T47D (cell line): ENCODE results near the gene RIOK3.

Experiments used
- DNase-seq, 2 experiments: peaks; one replicate each; pipeline versions ENCODE4 v3.0.0 to v3.0.0-alpha.2; 2011 to 2012; ENCODE audit warnings: low read depth in 1 of 2, low spot score in 1 of 2
- JUND ChIP-seq: IDR thresholded peaks from 2 replicates; pipeline ENCODE4 v1.6.1; 2012; ENCODE audit warnings: low read depth
- in situ Hi-C: cut with HindIII; loops from 2 replicates; pipeline ENCODE4 v1.10.0; 2016; ENCODE audit warnings: low sequenced_read_pairs, low pct_unique_long_range_greater_than_20kb

The RIOK3 gene

DNA sequence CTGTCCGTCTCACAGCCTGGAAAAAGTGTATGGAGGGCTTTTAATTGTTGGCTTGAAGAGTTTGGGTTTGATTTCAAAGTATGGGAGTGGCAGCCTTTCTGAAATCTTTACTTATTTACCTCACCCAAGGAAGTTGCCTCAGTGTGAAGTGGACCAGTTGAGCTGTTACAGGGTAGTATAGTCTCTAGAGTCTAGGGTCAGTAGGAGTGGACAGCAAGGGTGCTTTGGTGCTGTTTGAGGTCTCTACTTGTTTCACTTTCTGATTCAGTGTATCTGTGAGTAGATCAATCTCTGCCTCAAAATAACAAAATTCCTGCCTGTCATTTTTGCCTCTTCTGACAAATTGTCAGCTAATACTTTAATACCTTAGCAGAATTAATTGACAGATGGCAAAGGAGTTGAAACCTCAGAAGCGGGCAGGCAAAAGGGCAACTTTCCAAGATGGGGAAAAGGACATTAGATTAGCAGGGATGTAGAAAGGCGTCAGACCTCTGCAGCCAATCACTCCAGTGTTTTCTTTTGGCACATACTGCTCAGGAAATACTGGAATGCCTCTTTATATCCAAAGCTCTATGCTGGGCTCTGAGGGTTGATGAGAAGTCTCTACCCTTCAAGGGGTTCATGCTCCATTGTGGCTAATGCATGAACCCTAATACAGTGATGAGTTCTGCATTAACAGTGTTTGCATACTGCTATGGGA is 5.9 kb downstream of the RIOK3 start:
- in situ Hi-C loops: no loop called here
- TF ChIP-seq JUND: no peak
- no peak for DNase-seq

DNA sequence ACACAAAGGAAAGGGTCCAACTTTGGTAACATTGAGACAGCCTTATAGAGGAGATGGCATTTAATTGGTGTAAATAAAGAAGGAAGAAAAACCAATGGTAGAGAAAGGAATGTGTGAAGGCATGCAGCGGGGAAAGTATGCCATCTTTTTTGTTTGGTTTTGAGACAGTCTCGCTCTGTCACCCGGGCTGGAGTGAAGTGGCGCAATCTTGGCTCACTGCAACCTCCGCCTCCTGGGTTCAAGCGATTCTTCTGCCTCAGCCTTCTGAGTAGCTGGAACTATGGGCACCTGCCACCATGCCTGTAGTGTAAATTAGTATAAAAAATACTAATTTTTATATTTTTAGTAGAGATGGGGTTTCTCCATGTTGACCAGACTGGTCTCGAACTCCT is 6.4 kb downstream of the RIOK3 start:
- DNase-seq: no peak
- in situ Hi-C loops: no loop called here
- TF ChIP-seq JUND: no peak

GRCh38 chr18:23460285-23461273 is 7.5 kb downstream of the RIOK3 start:
- DNase-seq: no peak
- TF ChIP-seq JUND: no peak
- in situ Hi-C loops: no loop called here

- DNase-seq: no peak
- in situ Hi-C loops: no loop called here
- TF ChIP-seq JUND: no peak
Observed at GRCh38 chr18:23462876-23463275, 9.8 kb downstream of the RIOK3 start.

DNA sequence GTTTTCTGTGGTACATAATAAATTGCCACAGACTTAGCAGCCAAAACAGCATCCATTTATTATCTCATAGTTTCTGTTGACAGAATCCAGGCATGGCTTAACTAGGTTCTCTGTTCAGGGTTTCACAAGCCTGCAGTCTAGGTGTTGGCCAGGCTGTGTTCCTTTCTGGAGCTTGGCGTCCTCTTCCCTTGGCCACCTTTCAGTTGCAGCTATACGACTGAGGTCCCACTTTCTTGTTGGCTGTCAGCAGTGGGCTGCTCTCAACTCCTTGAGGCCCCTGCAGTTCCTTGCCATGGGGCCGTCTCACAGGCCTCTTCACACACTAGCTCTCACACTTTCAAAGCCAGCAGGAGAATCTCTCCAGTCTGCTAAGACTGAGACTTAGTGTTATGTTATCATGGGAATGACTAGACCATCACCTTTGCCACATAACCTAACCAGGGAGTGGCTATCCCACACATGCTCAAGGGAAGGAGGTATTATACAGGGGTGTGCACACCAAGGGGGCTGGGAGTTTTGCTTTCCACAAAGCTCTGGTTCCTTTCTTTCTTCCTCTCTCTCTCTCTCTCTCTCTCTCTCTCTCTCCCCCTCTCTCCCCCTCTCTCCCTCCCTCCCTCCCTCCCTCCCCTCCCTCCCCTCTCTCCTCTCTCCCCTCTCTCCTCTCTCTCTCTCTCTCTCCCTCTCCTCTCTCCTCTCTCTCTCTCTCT is 15.8 kb downstream of the RIOK3 start:
- in situ Hi-C loops: no loop called here
- no peak for TF ChIP-seq JUND
- DNase-seq: no peak

DNA sequence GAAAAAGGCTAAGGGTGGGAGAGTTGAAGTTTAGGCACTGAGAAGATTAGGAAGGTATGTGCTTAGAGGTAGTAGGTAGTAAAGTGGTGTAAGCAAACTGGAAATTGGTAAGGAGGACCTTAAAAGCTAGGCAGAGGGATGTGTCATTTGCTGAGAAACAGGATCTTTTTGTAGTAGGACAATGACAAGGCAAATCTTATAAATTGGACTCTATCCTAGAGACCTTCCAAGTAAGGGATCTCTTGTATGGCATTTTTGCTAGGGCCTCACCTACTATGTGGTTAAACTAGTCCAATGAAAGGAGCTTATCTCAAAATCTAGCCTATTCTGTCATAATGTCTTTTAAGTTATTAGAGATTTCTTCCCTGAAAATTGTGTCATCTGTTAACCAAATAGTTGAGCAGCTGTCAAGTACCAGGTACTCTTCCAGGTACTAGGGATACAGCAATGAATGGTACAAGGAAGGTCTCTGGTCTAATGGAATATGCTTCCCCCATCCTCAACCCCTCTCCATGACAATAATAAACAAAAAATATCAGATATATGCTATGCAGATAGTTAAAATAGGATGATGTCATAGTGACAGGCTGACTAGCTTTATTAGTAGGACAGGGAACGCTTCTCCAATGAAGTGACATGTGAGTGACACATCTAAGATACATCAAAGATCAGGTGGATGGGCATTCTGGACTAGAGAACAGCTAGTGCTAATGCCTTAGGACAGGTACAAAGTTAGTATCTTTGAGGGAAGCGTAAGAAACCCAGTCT is 17.7 kb downstream of the RIOK3 start:
- no peak for TF ChIP-seq JUND
- in situ Hi-C loops: no loop called here

DNA sequence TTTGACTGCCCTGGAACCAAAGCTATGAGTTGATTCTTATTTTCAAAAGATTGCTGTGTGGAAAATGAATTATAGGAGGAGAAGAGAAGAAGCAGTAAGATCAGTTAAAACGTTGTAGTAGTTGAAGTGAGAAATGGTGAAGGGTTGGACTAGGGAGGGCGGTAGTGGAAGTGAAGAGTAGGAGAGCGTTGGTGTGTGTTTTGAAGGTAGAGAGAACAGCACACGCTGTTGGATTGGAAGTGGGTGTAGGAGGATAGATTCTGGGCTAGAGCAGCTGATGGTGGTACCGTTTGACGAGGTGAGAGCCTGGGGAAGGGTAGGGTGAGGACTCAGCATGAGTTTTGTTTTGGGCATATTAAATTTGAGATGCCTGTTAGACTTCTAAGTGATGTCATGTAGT is 18.4 kb downstream of the RIOK3 start:
- no peak for TF ChIP-seq JUND
- in situ Hi-C loops: no loop called here
- no peak for DNase-seq

More for the DNA sequence above, 17.7 kb downstream of the RIOK3 start:
- DNase-seq: no peak

- no peak for DNase-seq
- in situ Hi-C loops: no loop called here
- TF ChIP-seq JUND: no peak
Observed at GRCh38 chr18:23479829-23480505, 26.9 kb downstream of the RIOK3 start.

GRCh38 chr18:23484561-23485182 is 31.6 kb downstream of the RIOK3 start:
- no peak for DNase-seq
- in situ Hi-C loops: no loop called here

GRCh38 chr18:23485386-23485785 is 32.3 kb downstream of the RIOK3 start:
- TF ChIP-seq JUND: no peak
- DNase-seq: no peak
- in situ Hi-C loops: no loop called here

More at GRCh38 chr18:23484561-23485182, 31.6 kb downstream of the RIOK3 start:
- TF ChIP-seq JUND: no peak
